HEK293 (cell line): ENCODE data around the gene ERBB4.
"Not testable (repeated sequence)": the region's sequence is repeated elsewhere in the genome, so short reads cannot be mapped to it uniquely, and the experiment has no call there.

Source experiments
- CTCF ChIA-PET: fragments of 350-600 bp; formaldehyde crosslinking; extraction: SDS; loops from one replicate; lab custom pipeline; 2021; ENCODE audit warnings: antibody characterized with exemption; lab: Yijun Ruan, JAX
- POLR2A ChIA-PET: fragments of 300-600 bp; formaldehyde crosslinking; extraction: SDS; loops from one replicate; lab custom pipeline; 2020; ENCODE audit warnings: antibody characterized with exemption, inconsistent platforms; lab: Yijun Ruan, JAX
- H3K27ac ChIP-seq: fragments of 200-500 bp; sonication (Bioruptor generic); 2 replicates; pipeline ENCODE4 v1.5.1; 2014; ENCODE audit warnings: low read depth, low read length, control low read depth, inconsistent platforms; ENCODE audit errors: extremely low read depth
- H3K36me3 ChIP-seq, 2 experiments: fragments of 200-500 bp in 1 of 2; sonication (Bioruptor generic) in 1 of 2; 1 replicate in 1 of 2; 2 replicates in 1 of 2; pipeline ENCODE4 v1.5.1; 2014 to 2017; ENCODE audit warnings: inconsistent platforms in 2 of 2, low read length in 2 of 2; ENCODE audit not compliant: control insufficient read depth in 2 of 2, insufficient read depth in 1 of 2
- H3K4me1 ChIP-seq: fragments of 200-500 bp; sonication (Bioruptor generic); 2 replicates; pipeline ENCODE4 v1.5.1; 2014; ENCODE audit warnings: mild to moderate bottlenecking, low read length, inconsistent platforms; ENCODE audit not compliant: control insufficient read depth, insufficient read depth
- H3K4me3 ChIP-seq: 2 replicates; pipeline ENCODE4 v1.5.1; 2011; ENCODE audit warnings: low read depth, mild to moderate bottlenecking, control low read depth, low read length, moderate library complexity
- H3K9me3 ChIP-seq: fragments of 200-500 bp; sonication (Bioruptor generic); 2 replicates; pipeline ENCODE4 v1.5.1; 2014; ENCODE audit warnings: low read depth, low read length, inconsistent platforms; ENCODE audit not compliant: control insufficient read depth, insufficient read depth
- OSR2 ChIP-seq: fragments of 450-650 bp; formaldehyde crosslinking; IDR thresholded peaks from 2 replicates; pipeline ENCODE4 v1.5.1; 2016; ENCODE audit warnings: missing biosample characterization, missing genetic modification characterization
- PRDM10 ChIP-seq: fragments of 450-650 bp; formaldehyde crosslinking; IDR thresholded peaks from 2 replicates; pipeline ENCODE4 v1.5.1; 2016; ENCODE audit warnings: missing biosample characterization, missing genetic modification characterization
- YY2 ChIP-seq: fragments of 450-650 bp; formaldehyde crosslinking; IDR thresholded peaks from 2 replicates; pipeline ENCODE4 v1.5.1; 2016; ENCODE audit warnings: missing biosample characterization, missing genetic modification characterization
- ZBTB11 ChIP-seq: fragments of 450-650 bp; formaldehyde crosslinking; conservative IDR thresholded peaks from 2 replicates; pipeline ENCODE4 v1.5.1; 2016; ENCODE audit warnings: low read depth, missing biosample characterization, missing genetic modification characterization
- ZFP3 ChIP-seq: fragments of 450-650 bp; formaldehyde crosslinking; IDR thresholded peaks from 2 replicates; pipeline ENCODE4 v1.5.1; 2016; ENCODE audit warnings: low read depth, missing biosample characterization, missing genetic modification characterization
- ZNF776 ChIP-seq: fragments of 450-650 bp; formaldehyde crosslinking; IDR thresholded peaks from 2 replicates; pipeline ENCODE4 v1.5.0; 2017; ENCODE audit warnings: missing biosample characterization, missing genetic modification characterization, borderline replicate concordance
- ZNF785 ChIP-seq: fragments of 450-650 bp; formaldehyde crosslinking; IDR thresholded peaks from 2 replicates; pipeline ENCODE4 v1.5.1; 2016; ENCODE audit warnings: missing biosample characterization, missing genetic modification characterization
- TF ChIP-seq, protein P1 (sequence below): fragments of 450-650 bp; formaldehyde crosslinking; IDR thresholded peaks from 2 replicates; pipeline ENCODE4 v1.5.1; 2016; ENCODE audit warnings: missing biosample characterization, missing genetic modification characterization
- TF ChIP-seq, protein P2 (sequence below): fragments of 450-650 bp; formaldehyde crosslinking; IDR thresholded peaks from 2 replicates; pipeline ENCODE4 v1.5.1; 2017; ENCODE audit warnings: missing biosample characterization, missing genetic modification characterization

ERBB4 gene

DNA sequence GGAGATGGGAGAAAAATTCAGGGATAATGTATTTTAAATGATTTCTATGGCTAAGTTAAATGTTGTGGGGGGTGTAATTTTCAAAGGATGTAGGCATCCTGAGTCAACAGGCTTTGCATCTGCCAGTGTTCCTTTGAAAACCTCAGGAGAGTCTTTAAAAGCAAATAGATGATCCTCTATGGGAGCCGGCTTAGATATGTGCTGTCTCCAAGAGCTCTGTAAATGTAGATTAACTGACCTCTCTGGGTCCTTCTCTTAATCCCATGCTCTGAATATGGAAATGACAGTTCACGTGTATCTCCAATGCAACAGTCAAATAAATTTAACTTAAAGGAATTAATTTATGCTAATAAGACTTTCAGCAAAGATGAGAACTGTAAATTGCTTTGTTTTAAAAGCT lies 292.7 kb downstream of the ERBB4 start:
- Histone ChIP-seq H3K27ac (no peak overlapping the region), H3K4me1 (no peaks in the 10 kb centered on the region; the same call in 1 of the 2 replicates), H3K36me3 (no peaks in the 10 kb centered on the region), H3K9me3 (no peaks in the 10 kb centered on the region), H3K4me3 (no peak overlapping the region)
- ChIA-PET CTCF (no interaction called here), POLR2A (no interaction called here)
- TF ChIP-seq ZBTB11 (tag by site-specific recombination): no peak
- no peak for TF ChIP-seq OSR2 (tag by site-specific recombination)
- no peak for TF ChIP-seq ZFP3 (tag by site-specific recombination)
- TF ChIP-seq, protein P1, sequence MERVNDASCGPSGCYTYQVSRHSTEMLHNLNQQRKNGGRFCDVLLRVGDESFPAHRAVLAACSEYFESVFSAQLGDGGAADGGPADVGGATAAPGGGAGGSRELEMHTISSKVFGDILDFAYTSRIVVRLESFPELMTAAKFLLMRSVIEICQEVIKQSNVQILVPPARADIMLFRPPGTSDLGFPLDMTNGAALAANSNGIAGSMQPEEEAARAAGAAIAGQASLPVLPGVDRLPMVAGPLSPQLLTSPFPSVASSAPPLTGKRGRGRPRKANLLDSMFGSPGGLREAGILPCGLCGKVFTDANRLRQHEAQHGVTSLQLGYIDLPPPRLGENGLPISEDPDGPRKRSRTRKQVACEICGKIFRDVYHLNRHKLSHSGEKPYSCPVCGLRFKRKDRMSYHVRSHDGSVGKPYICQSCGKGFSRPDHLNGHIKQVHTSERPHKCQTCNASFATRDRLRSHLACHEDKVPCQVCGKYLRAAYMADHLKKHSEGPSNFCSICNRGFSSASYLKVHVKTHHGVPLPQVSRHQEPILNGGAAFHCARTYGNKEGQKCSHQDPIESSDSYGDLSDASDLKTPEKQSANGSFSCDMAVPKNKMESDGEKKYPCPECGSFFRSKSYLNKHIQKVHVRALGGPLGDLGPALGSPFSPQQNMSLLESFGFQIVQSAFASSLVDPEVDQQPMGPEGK: no peak
- TF ChIP-seq ZNF785: no peak
- no peak for TF ChIP-seq YY2 (tag by site-specific recombination)

GRCh38 chr2:212242724-212243123 lies 295.9 kb downstream of the ERBB4 start:
- POLR2A ChIA-PET: interaction anchor here (0.6 kb wide), 1 partner anchor 296 kb away, joined by 4 read pairs; the partner anchor contains the start of gene ERBB4
- Histone ChIP-seq H3K4me1 (no peaks in the 10 kb centered on the region), H3K27ac (no peak overlapping the region), H3K9me3 (no peaks in the 10 kb centered on the region), H3K4me3 (no peak overlapping the region), H3K36me3 (no peaks in the 10 kb centered on the region)
- TF ChIP-seq ZNF776 (tag by site-specific recombination) (no peak), PRDM10 (tag by site-specific recombination) (peak; percentile 46; the same call in 1 of the 2 replicates)
- TF ChIP-seq, protein P2, sequence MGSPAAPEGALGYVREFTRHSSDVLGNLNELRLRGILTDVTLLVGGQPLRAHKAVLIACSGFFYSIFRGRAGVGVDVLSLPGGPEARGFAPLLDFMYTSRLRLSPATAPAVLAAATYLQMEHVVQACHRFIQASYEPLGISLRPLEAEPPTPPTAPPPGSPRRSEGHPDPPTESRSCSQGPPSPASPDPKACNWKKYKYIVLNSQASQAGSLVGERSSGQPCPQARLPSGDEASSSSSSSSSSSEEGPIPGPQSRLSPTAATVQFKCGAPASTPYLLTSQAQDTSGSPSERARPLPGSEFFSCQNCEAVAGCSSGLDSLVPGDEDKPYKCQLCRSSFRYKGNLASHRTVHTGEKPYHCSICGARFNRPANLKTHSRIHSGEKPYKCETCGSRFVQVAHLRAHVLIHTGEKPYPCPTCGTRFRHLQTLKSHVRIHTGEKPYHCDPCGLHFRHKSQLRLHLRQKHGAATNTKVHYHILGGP (tag by site-specific recombination): 0 out of 2 replicates have a peak, but pooled peaks have one; percentile 14
- TF ChIP-seq, all 188 proteins: peak for 2
- CTCF ChIA-PET: interaction anchor here (0.5 to 0.6 kb wide), 2 partner anchors 23 to 507 kb away, joined by 3 to 6 read pairs; no protein-coding TSS in a partner anchor

GRCh38 chr2:212238152-212238551 lies 300.4 kb downstream of the ERBB4 start:
- H3K36me3 ChIP-seq, H3K4me3 ChIP-seq, POLR2A ChIA-PET, H3K9me3 ChIP-seq, CTCF ChIA-PET, H3K27ac ChIP-seq, H3K4me1 ChIP-seq: not testable (repeated sequence)
